Vagina (tissue), 2 donors: Measurements from ENCODE around the gene C11orf58. TPM values are rescaled to one million over a fixed set of nuclear protein-coding genes. Genes with fewer than 3 reads are reported as not detected.
A peak's percentile ranks its signal among the peaks of the same experiment; 100 is the strongest.

Source experiments
- DNase-seq, 2 donors: peaks; one replicate each; pipeline ENCODE4 v3.0.0-alpha.2; 2017; ENCODE audit errors: extremely low spot score in 2 of 2
- H3K27ac ChIP-seq: fragments of 200-600 bp; sonication (generic); one replicate; pipeline ENCODE4 v1.5.1; 2019
- H3K27me3 ChIP-seq: fragments of 200-600 bp; sonication (generic); one replicate; pipeline ENCODE4 v1.5.1; 2019
- H3K36me3 ChIP-seq, 2 donors: fragments of 200-600 bp; sonication (generic); one replicate each; pipeline ENCODE4 v1.5.1; 2017 to 2019
- H3K4me1 ChIP-seq: fragments of 200-600 bp; sonication (generic); one replicate; pipeline ENCODE4 v1.5.1; 2019
- H3K4me3 ChIP-seq, 2 donors: fragments of 200-600 bp; sonication (generic); 1 replicate in 1 of 2; 2 replicates in 1 of 2; pipeline ENCODE4 v1.5.1; 2016 to 2019
- H3K9me3 ChIP-seq: fragments of 200-600 bp; sonication (generic); one replicate; pipeline ENCODE4 v1.5.1; 2019
- POLR2A ChIP-seq, 2 donors: fragments of 450-650 bp; IDR thresholded peaks; one replicate each; pipeline ENCODE4 v1.6.1; 2017; ENCODE audit warnings: antibody characterized with exemption in 2 of 2, mild to moderate bottlenecking in 2 of 2, moderate library complexity in 2 of 2
- POLR2AphosphoS5 ChIP-seq, 2 donors: sonication (generic); formaldehyde crosslinking; IDR thresholded peaks; one replicate each; pipeline ENCODE4 v1.9.0; 2017; ENCODE audit warnings: antibody characterized with exemption in 2 of 2, mild to moderate bottlenecking in 2 of 2, low read depth in 1 of 2; ENCODE audit not compliant: insufficient read depth in 1 of 2
- intact Hi-C: fragments of 100-400 bp; cut with DNase I; formaldehyde crosslinking; loops from one replicate; pipeline ENCODE4 v1.15.1; 2023
- total RNA-seq: library from RNA; depleted of rRNA; stranded (reverse); fragments of >200 nt; gene quantifications from one replicate; pipeline ENCODE4 v1.2.3, GENCODE V29; 2016
- TF ChIP-seq, protein P1 (sequence below), 3 experiments: fragments of 450-650 bp in 2 of 3; fragments of 200-600 bp in 1 of 3; sonication (generic) in 1 of 3; IDR thresholded peaks; one replicate each; pipeline ENCODE4 v1.5.1; 2017 to 2019; ENCODE audit warnings: antibody characterized with exemption in 3 of 3, mild to moderate bottlenecking in 2 of 3, moderate library complexity in 2 of 3

C11orf58 gene
- total RNA-seq, 1 donor from 2014 or later = 188 TPM

DNA sequence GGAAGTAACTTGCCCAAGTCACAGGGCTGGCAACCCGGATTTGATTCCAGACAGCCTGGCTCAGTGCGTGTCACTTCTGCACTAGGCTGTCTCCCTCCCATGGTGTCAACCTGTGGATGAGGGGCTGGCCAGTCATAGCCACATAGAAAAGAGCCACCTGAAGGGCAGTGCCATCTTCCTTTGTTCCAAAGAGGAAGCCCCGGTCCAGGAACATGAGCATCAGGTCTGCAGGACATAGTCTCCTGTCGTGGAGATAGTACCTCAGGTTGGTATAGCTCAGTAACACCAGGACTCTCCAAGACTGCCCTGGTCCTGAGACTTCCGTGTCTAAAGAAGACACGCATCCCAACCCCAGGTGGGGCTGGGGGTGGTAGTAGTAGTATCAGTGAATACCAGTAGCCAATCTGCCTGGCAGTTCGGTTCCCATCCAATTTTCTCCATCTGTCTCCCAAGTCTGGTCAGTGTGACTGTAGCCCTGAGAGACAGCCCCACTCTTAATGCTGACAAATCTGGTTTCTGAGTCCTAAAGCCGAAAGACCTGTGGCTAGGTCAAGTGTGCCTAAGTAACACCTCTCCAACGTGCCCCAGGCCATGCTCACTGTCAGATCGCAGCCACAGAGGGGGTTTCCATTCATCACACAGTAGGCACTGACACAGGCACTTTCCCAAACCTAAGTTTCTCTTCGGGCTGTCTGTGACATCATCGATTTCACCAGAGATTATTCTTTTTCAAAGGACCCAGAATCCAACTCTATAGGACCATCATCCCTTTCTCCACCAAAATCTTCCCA lies 33.1 kb downstream of the C11orf58 start:
- no peak overlapping the region for H3K27ac ChIP-seq
- peak in 1 of 2 donors; percentile 52 for DNase-seq
- TF ChIP-seq, protein P1, sequence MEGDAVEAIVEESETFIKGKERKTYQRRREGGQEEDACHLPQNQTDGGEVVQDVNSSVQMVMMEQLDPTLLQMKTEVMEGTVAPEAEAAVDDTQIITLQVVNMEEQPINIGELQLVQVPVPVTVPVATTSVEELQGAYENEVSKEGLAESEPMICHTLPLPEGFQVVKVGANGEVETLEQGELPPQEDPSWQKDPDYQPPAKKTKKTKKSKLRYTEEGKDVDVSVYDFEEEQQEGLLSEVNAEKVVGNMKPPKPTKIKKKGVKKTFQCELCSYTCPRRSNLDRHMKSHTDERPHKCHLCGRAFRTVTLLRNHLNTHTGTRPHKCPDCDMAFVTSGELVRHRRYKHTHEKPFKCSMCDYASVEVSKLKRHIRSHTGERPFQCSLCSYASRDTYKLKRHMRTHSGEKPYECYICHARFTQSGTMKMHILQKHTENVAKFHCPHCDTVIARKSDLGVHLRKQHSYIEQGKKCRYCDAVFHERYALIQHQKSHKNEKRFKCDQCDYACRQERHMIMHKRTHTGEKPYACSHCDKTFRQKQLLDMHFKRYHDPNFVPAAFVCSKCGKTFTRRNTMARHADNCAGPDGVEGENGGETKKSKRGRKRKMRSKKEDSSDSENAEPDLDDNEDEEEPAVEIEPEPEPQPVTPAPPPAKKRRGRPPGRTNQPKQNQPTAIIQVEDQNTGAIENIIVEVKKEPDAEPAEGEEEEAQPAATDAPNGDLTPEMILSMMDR (IDR thresholded peaks at IDR 0.05) = no peak
- TF ChIP-seq POLR2AphosphoS5 (IDR thresholded peaks at IDR 0.05; ENCODE audit: insufficient read depth in 1 of 2, low read depth in 1 of 2) (no peak), POLR2A (IDR thresholded peaks at IDR 0.05) (no peak)
- H3K36me3 ChIP-seq = no peaks in the 10 kb centered on the region
- H3K4me1 ChIP-seq = peaks cover 2% of the 10 kb centered on the region
- H3K4me3 ChIP-seq = no peak overlapping the region
- no peaks in the 10 kb centered on the region for H3K27me3 ChIP-seq
- intact Hi-C loops = no loop called here
- H3K9me3 ChIP-seq = no peaks in the 10 kb centered on the region

DNA sequence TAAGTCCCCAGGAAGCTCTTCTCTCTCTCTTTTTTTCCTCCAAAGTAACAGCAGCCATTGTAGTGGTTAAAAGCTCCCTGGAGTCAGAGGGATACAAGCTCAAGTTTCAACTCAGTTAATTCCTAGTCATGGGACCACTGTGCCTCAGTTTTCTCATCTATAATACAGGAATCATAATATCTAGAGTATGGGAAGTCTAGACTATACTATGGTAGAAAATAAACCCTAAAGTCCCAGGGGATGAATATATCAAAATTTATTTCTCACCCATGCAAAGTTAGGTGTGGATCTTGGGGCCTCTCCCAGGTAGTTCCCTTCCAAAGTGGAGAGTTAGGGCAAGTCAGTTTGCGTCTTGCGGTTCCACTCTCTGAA lies 33.7 kb downstream of the C11orf58 start:
- H3K4me1 ChIP-seq = peaks cover 7% of the 10 kb centered on the region
- no peak overlapping the region for H3K4me3 ChIP-seq
- TF ChIP-seq POLR2AphosphoS5 (IDR thresholded peaks at IDR 0.05; ENCODE audit: insufficient read depth in 1 of 2, low read depth in 1 of 2) = no peak
- TF ChIP-seq, protein P1 (IDR thresholded peaks at IDR 0.05) = no peak
- no peak for TF ChIP-seq POLR2A (IDR thresholded peaks at IDR 0.05)
- intact Hi-C loops = no loop called here
- no peaks in the 10 kb centered on the region for H3K36me3 ChIP-seq
- peak in 1 of 2 donors; percentile 14 for DNase-seq
- H3K9me3 ChIP-seq = no peaks in the 10 kb centered on the region
- H3K27ac ChIP-seq = no peak overlapping the region
- no peaks in the 10 kb centered on the region for H3K27me3 ChIP-seq

DNA sequence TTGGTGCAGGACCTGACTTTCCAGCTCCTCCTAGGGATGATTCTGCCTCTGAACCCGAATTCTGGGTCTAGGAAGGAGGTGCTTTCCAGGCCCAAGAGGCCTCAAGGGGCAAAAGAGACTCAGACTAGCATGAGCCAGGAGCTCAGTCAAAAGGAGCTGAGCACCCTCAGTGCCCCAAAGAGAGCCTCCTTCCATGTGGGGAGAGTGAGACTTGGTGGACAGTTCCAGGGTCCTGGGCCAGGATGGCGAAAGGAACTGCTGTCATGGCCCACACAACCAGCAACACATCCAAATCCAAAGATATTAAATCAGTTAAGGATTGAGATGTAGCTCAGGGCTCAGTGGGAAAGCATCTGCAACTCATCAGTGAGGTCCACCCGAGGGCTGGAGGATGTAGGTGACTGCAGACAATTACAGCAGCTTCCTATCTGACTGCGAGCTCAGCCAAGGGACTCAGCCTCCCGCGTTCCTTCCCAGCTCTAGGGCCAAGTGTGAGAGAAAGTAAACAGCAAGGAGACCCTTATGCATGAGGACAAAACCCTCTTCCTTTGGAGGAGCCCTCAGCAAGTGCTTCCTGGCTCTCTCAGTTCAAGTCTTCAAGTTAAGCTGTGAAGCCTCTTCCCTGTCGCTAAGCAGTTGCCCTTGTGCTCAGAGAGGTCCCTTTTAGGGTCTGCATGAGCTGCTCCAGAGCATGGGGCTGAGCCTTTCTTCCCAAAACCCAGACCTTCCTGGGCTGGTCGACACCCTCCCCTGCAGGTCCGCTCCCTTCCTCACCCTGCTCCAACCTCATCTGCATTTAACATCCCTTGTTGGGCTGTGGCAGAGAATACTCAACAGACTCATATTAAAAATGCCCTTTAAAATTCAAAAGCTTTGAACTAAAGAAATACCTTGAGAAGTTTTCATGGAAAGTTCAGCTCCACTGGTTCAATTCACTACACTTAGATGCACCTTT lies 35.8 kb downstream of the C11orf58 start:
- H3K27ac ChIP-seq = no peak overlapping the region
- no peak for TF ChIP-seq POLR2A (IDR thresholded peaks at IDR 0.05)
- TF ChIP-seq, protein P1 (IDR thresholded peaks at IDR 0.05) = no peak
- no peak for TF ChIP-seq POLR2AphosphoS5 (IDR thresholded peaks at IDR 0.05; ENCODE audit: insufficient read depth in 1 of 2, low read depth in 1 of 2)
- no peaks in the 10 kb centered on the region for H3K9me3 ChIP-seq
- H3K36me3 ChIP-seq = no peaks in the 10 kb centered on the region
- DNase-seq = no peak
- no peaks in the 10 kb centered on the region for H3K27me3 ChIP-seq
- intact Hi-C loops = no loop called here
- H3K4me3 ChIP-seq = no peak overlapping the region
- H3K4me1 ChIP-seq = peaks cover 7% of the 10 kb centered on the region

DNA sequence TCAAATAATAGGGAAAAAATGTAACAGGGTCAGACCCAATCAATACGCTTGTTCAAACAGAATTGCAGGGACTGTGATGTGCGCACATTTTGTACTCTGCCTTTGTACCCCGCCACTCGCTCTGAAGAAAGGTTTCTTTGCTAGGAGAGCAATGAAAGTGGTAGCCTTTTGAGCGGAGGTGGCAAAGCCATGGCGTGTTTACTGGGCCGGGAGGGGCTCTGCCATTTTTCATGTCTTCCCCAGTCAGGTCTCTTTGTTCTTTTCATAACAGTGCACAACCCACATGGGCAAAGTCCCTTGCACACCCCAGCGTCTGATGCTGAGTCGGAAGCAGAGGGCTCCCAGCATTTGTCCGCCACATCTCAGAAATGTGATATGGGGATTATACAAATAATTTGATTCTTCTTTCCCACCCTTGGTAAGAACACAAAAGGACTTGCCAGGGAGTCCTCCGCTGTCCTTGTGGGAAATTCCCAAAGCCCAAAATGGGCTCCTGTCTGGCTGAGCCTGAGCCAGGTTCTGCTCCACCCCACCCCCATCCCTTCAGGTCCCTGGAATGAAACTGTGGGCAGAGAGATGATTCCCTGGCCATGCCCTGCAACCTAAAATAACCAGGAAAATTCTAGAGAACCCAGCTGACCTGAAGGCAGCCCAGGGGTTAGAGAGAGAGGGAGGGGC lies 36.6 kb downstream of the C11orf58 start:
- no peak for TF ChIP-seq POLR2AphosphoS5 (IDR thresholded peaks at IDR 0.05; ENCODE audit: insufficient read depth in 1 of 2, low read depth in 1 of 2)
- no peak for TF ChIP-seq POLR2A (IDR thresholded peaks at IDR 0.05)
- TF ChIP-seq, protein P1 (IDR thresholded peaks at IDR 0.05) = no peak
- no peaks in the 10 kb centered on the region for H3K36me3 ChIP-seq
- H3K27me3 ChIP-seq = no peaks in the 10 kb centered on the region
- no peak overlapping the region for H3K27ac ChIP-seq
- H3K4me3 ChIP-seq = no peak overlapping the region
- DNase-seq = no peak
- peaks cover 7% of the 10 kb centered on the region for H3K4me1 ChIP-seq
- H3K9me3 ChIP-seq = no peaks in the 10 kb centered on the region
- intact Hi-C loops = no loop called here
